Stomach (tissue), 4 donors: ENCODE data around the gene ZKSCAN3.

Experiments used
- CTCF ChIP-seq, 7 experiments: fragments of 450-650 bp in 4 of 7; fragments of 200-600 bp in 3 of 7; sonication (generic) in 3 of 7; IDR thresholded peaks; one replicate each; pipeline ENCODE4 v1.5.1; 2016 to 2019; ENCODE audit warnings: antibody characterized with exemption in 7 of 7, control low read depth in 2 of 7, mild to moderate bottlenecking in 1 of 7
- POLR2A ChIP-seq, 4 donors: fragments of 450-650 bp; IDR thresholded peaks; one replicate each; pipeline ENCODE4 v1.6.1; 2016; ENCODE audit warnings: antibody characterized with exemption in 4 of 4, control low read depth in 2 of 4, mild to moderate bottlenecking in 1 of 4, moderate library complexity in 1 of 4
- POLR2AphosphoS5 ChIP-seq, 3 donors: sonication (generic); formaldehyde crosslinking; IDR thresholded peaks; one replicate each; pipeline ENCODE4 v1.6.1; 2016; ENCODE audit warnings: antibody characterized with exemption in 3 of 3

- no peak for TF ChIP-seq CTCF (IDR thresholded peaks at IDR 0.05)
- TF ChIP-seq POLR2A (IDR thresholded peaks at IDR 0.05): no peak
- TF ChIP-seq POLR2AphosphoS5 (IDR thresholded peaks at IDR 0.05): no peak
Observed at GRCh38 chr6:28410767-28411166, 61.0 kb downstream of the ZKSCAN3 start.
